Ecto neural progenitor cell (in vitro differentiated cells): ENCODE data around the gene CNTNAP2.

ENCODE experiments used
- DNase-seq: peaks from one replicate; pipeline ENCODE4 v3.0.0-alpha.2; 2018; ENCODE audit warnings: low spot score

Gene CNTNAP2

GRCh38 chr7:148344406-148344805, 2227.8 kb downstream of the CNTNAP2 start:
- DNase-seq = no peak

DNA sequence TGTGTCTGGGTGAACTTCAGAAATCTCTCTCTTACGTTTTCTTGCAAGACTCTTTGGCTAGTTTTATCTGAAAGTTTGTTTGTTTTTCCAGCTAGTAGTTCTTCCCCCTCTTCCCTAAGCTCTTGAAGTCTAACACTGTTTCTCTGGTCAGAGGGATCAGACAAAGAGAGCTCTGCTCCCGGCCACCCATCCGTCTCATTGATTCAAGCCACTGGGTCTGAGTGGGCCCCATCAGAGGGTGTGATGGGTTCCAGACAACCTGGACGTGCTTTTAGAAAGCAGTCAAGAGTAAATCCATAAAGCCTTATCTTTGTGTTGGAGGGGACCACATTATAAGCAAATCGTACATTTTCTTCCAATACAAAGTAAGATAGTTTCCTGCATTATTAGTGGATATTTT, 2231.4 kb downstream of the CNTNAP2 start:
- DNase-seq = no peak

DNA sequence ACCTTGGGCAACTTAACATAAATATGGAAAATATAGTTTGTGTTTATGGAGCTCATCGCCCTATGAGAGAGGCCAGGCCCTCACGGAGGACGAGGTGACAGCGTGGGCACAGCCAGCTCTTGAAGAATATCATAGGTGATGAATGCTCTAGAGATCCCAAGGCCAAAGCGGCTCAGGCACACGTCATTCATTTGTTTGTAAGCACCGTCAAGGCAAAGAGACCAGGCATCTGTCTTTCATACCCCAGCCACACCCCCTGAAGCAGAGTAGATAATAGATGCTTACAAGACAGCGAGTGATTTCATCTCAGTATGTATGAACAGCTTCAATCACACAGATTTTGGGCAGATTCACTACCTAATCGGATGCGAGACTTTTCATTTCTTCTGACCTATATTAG, 2231.9 kb downstream of the CNTNAP2 start:
- DNase-seq = no peak

DNA sequence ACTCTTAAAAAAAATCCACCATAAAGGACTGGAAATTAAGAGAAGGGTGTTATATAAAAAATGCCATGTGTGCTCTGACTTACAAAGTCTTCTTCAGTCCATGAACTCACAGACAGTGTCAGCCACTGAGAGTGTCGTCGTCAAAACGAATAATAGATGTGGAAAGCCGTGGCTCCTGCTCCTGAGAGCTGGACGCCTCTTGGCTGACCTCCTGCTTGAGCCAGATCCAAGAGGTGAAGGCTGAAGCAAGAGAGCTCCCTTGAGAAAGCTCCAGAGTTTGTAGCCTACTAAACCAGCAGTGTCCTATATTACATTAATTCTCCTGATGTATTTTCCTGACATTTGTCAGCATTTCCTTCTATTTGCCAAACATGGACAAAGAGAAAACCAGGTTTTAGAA, 2239.7 kb downstream of the CNTNAP2 start:
- DNase-seq = no peak

- DNase-seq = no peak
Measured at GRCh38 chr7:148362541-148362940, 2245.9 kb downstream of the CNTNAP2 start.

- no peak for DNase-seq
Measured at GRCh38 chr7:148367731-148368475, 2251.3 kb downstream of the CNTNAP2 start.

DNA sequence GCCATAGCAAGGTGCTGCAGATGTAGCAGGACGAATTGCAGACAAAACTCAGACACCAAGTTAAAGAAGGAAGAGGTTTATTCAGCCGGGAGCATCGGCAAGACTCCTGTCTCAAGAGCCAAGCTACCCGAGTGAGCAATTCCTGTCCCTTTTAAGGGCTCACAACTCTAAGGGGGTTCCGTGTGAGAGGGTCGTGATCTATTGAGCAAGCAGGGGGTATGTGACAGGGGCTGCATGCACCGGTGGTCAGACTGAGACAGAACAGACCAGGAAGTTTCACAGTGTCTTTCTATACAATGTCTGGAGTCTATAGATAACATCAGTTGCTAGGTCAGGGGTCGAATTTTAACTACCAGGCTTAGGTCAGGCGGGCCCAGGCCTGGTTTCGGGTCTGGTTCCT, 2252.0 kb downstream of the CNTNAP2 start:
- no peak for DNase-seq

DNA sequence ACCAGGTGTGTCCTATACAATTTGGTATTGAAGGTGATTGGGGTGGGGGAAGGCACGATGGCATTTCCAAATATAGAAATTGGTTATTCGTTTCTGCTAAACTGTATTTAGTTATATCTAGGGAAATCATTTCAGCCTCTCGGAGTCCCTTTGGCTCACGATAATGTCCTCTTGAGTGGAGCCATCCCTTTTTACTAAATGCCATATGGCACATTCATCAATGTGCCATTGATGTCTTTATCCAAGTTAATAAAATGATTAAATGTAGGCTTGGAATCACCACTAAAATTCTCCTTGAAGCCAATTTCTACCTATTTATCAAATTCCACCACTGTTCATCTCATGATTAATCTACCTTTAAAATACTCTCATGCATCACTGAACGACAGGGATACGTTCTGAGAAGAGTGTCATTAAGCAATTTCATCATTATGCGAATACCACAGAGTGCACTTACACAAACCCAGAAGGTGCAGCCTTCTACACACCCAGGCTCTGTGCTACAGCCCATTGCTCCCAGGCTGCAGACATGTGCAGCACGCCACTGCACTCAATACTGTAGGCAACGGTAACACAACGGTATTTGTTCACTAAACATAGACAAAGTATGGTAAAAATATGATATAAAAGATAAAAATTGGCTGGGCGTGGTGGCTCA, 2254.8 kb downstream of the CNTNAP2 start:
- DNase-seq = no peak

DNA sequence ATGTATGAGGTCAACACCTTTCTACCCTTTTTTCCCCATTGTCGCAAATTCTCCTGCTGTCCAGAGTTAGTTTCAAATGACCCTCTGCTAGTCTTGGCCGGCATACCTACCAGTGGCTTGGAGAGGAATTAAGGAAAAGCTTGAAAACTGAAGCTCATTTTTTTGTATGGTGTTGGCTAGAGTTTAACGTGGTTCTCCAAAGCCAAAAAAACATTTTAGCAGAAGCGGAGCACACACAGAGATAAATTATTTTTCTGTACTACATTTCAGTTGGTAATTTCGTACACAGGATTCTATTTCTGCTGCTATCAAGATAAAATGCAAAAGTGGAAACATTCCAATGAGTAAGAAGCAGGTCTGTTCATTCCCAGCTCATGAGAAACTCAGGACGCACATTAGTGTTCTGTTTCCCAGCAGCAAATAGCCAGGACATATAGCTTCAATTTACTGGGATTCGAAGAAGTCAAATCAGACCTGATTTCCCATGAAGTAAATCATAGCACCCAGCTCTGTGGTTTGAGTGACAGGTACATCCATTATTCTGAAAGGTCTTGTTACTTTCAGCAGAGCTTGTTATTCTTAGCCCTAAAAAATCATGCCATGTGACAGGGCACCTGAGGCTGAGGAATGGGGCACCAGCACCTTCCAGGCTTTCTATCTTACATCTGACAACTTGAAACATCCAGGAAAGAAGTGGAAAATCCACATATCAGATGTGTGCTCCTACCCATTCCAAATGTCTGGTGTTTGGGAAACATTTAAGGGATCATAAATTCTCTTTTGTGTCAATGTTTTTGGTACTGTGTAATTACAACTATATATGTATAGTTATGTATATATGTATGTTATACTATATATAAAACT, 2258.0 kb downstream of the CNTNAP2 start:
- DNase-seq = no peak

DNA sequence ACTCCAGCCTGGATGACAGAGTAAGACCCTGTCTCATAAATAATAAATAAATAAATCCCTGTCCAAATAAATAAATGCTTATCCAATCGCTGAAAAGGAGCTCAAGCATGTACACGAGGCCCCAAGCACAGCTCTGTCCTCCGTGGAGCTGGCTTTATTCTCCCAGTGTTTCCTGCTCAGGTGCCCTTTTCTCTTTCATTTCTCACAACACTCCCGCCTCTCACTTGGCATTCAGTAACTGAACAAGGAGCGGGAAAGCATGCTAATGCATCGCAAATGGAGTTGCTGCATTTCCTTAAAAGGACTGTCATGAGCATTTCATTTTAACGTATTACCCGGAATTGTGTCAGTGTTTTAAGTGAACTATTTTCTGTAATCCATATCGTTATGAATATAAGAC, 2263.1 kb downstream of the CNTNAP2 start:
- DNase-seq = no peak

DNA sequence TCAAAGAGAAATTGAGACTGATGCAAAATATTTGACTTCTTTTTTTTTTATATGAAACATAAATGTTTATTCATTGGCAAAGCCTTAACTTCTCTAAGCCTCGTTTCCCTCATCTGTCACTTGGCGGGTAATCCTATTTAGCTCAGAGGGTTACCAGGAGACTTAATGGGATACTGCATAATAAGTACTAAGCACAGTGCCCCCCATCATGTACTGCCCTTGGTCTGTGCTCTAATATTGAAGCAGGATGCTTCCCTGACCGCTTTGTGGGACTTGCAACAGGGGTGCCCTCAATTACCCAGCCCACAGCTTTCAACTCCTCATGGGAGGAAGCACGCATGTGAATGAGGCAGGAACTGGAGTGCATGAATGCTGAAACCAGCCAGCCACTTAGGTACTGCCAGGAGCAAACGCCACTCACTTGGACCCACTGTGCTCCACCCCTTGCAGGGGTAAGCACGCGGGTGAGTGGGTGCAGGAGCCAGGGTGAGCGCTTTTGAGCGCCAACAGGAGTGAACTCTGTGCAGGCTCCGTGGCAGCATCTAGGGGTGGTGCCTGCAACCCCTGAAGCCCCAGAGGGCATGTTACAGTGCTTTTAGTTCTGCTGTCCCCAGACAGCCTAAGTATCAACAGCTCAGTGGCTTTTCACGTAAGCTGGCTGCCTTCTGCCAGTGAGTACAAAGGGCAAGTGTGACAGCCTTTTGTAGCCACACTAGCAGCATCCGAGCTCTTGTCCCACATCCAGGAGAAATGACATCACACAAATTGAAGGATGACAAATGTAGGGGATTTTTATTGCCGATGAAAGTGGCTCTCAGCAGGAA, 2264.2 kb downstream of the CNTNAP2 start:
- no peak for DNase-seq

DNA sequence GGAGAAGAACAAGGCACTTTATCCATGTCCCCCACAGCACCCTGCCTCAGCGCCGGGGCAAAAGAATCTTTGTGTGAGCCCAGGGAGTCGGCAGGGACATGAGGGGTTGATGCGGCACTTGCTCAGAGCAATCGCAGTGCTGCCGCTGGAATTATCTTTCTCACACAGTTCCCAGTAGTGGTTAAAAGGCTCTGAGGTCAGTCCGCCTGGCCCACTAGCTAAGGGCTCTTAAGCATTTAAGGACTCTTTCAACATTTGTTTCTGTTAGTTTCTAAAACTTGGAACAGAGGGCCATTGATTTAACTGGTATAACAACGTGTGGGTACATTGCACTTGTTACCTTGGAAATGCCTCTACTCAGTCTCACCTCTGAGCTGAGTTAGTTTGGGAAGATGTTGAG, 2266.0 kb downstream of the CNTNAP2 start:
- DNase-seq = no peak

DNA sequence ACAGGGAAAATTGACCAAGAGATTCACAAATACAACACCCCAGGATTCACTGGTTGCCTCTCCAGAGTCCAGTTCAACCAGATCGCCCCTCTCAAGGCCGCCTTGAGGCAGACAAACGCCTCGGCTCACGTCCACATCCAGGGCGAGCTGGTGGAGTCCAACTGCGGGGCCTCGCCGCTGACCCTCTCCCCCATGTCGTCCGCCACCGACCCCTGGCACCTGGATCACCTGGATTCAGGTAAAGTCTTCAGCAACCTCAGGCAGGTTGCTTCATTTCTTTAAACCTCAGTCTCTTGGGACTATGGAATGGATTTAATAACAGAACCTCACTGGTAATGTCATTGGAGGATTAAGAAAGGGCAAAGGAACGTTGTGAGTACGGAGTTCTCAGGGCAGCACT, 2267.1 kb downstream of the CNTNAP2 start:
- DNase-seq = no peak

GRCh38 chr7:148385009-148385682, 2268.5 kb downstream of the CNTNAP2 start:
- DNase-seq = no peak

- DNase-seq = no peak
Measured at GRCh38 chr7:148390381-148390780, 2273.8 kb downstream of the CNTNAP2 start.

- no peak for DNase-seq
Measured at GRCh38 chr7:148391591-148391990, 2275.0 kb downstream of the CNTNAP2 start.

DNA sequence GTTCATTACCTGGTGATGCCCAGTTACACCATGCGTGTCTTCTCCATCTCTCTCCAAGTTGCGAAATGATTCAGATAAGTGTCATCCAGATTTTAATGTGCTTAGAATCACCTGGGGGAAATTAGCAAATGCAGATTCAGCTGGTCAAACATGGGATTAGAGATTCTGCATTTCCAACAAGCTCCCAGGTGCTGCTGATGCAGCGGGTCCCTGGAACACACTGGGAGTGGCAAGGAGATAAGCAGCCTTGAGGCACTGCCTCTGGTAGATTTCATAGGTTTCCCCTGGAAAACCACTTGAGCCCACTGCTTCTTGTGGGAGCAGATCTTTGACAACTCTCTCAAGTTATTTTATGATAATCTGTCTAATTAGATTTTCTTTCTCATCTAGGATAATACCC, 2278.0 kb downstream of the CNTNAP2 start:
- no peak for DNase-seq

DNA sequence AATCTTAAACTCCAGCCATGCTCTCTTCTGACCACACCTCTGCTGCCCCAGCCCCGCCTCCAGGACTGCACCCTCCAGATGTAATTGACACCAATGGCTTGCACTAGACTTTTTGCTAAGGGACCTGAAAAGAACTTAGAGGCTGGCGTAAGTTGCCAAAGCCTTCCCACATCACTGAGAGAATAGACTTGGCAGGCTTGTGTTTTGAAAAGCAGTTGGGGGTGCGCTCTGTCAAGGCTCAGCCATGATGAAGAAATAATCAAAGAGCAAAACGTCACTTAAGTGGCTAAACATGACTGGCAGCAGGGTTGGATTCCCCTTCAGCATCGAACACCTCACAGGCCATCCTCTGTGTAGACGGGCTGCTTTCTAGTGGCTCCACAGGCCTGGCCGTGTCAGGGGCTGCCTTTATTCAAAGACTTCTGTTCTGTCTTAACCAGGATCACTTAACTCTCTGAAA, 2278.8 kb downstream of the CNTNAP2 start:
- DNase-seq = no peak

GRCh38 chr7:148395990-148396716, 2279.6 kb downstream of the CNTNAP2 start:
- DNase-seq = no peak

- no peak for DNase-seq
Measured at GRCh38 chr7:148397056-148397455, 2280.5 kb downstream of the CNTNAP2 start.

DNA sequence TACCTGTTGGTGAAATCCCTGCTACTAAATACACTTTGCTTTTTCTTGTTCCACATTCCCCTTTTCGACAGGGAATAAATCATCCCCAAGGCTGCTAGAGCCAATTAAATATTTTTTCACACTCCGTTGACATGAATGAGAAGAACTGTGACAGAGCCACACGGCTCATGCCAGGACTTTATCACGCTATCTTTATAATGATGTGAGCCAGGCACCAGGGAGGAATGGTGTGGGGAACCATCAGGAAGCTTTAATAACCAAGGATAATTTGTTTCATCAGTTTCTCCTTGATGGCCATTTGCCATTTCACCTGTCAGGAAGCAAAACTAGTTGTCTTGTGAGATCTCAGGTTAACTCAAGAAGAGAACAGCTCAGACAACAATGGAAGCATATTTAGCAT, 2280.9 kb downstream of the CNTNAP2 start:
- no peak for DNase-seq
